GM18868 (cell line): ENCODE results near the gene C11orf58.

Source experiments
- ATAC-seq: cut with Tn5 transposase; IDR thresholded peaks from one replicate; pipeline ENCODE4 v1.9.1; 2021; ENCODE audit warnings: mild to moderate bottlenecking, moderate library complexity; ENCODE audit not compliant: unreplicated experiment

C11orf58 gene

GRCh38 chr11:16767137-16767536, 28.7 kb downstream of the C11orf58 start:
- no peak for ATAC-seq

GRCh38 chr11:16767957-16768356, 29.5 kb downstream of the C11orf58 start:
- no peak for ATAC-seq

- ATAC-seq: no peak
Observed at GRCh38 chr11:16769386-16769785, 30.9 kb downstream of the C11orf58 start.

GRCh38 chr11:16770016-16770415, 31.6 kb downstream of the C11orf58 start:
- ATAC-seq: no peak

- peak; percentile 67 for ATAC-seq
Observed at GRCh38 chr11:16771350-16772140, 33.1 kb downstream of the C11orf58 start.

- no peak for ATAC-seq
Observed at GRCh38 chr11:16772141-16772512, 33.7 kb downstream of the C11orf58 start.

- no peak for ATAC-seq
Observed at GRCh38 chr11:16773981-16774935, 35.8 kb downstream of the C11orf58 start.

GRCh38 chr11:16774936-16775613, 36.6 kb downstream of the C11orf58 start:
- no peak for ATAC-seq

- no peak for ATAC-seq
Observed at GRCh38 chr11:16775614-16776283, 37.3 kb downstream of the C11orf58 start.

GRCh38 chr11:16776711-16777612, 38.5 kb downstream of the C11orf58 start:
- ATAC-seq: no peak

GRCh38 chr11:16777613-16777975, 39.1 kb downstream of the C11orf58 start:
- no peak for ATAC-seq

- ATAC-seq: no peak
Observed at GRCh38 chr11:16778286-16778685, 39.8 kb downstream of the C11orf58 start.

GRCh38 chr11:16778876-16779275, 40.4 kb downstream of the C11orf58 start:
- ATAC-seq: no peak

GRCh38 chr11:16779436-16779835, 41.0 kb downstream of the C11orf58 start:
- no peak for ATAC-seq

- ATAC-seq: no peak
Observed at GRCh38 chr11:16780146-16780545, 41.7 kb downstream of the C11orf58 start.

- ATAC-seq: no peak
Observed at GRCh38 chr11:16780698-16781550, 42.5 kb downstream of the C11orf58 start.

GRCh38 chr11:16781936-16782919, 43.8 kb downstream of the C11orf58 start:
- no peak for ATAC-seq
